GM18909 (cell line): ENCODE measurements around the gene NTRK2.

ENCODE experiments used
- ATAC-seq: cut with Tn5 transposase; IDR thresholded peaks from one replicate; pipeline ENCODE4 v1.9.1; 2021; ENCODE audit warnings: mild to moderate bottlenecking; ENCODE audit not compliant: unreplicated experiment, poor library complexity

The NTRK2 gene

GRCh38 chr9:84723426-84723825 is 53.9 kb downstream of the NTRK2 start:
- no peak for ATAC-seq

- no peak for ATAC-seq
These were observed 62.2 kb downstream of the NTRK2 start for GRCh38 chr9:84731696-84732095.

DNA sequence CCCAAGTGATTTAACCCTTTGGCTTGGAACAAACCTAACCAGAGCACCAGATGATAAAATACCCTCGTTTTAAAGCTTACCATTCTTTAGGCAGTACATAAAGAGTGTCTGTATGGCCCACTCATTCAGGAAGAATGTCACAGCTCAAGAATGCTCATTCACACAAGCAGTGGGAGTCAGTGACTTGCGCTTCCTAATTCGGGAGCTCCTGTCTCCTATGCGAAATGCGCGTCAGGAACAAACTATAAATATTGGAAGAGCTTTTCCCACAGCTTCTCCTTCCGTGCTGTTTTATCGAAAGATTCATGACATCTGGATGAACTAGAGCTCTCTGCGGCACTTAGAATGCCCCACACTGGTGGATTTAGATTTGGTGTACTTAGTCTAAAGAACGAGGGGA is 66.6 kb downstream of the NTRK2 start:
- no peak for ATAC-seq

DNA sequence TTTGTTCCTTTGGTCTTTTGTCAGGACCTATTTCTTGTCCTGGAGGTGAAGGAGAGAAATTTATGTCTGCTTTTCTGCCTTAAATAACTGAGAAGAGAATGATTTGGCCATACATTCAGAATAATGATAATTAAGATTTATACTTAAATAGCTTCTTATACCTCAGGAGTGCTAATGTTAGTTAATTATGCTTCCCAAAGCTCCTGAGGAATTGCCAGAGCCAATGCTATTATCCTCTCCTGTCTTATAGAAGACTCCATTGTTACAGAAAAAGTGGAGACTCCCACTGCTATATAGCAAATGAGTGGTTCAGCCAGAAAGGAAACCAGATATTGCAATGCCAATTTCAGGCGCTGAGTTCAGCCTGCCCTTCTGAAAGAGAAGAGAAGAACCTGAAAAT is 67.0 kb downstream of the NTRK2 start:
- no peak for ATAC-seq

GRCh38 chr9:84738353-84738752 is 68.8 kb downstream of the NTRK2 start:
- ATAC-seq = no peak

DNA sequence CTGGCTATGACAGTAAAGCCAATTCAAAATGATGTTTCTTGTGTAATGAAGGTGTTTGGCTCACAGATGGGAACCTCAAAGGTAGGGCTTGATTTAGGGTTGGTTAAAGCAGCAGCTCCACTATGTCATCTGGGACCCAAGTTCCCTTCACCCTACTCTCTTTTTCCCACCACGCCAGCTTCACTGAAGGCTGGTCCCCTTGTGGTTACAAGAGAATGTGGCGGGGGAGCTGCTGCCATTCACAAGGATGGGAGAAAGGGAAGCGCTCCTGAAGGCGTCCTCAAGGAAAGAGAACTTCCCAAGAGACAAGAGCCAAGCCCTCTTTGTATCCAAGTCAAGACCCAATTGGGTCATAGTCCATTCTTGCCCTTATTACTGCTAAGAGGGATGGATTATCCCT is 72.7 kb downstream of the NTRK2 start:
- no peak for ATAC-seq

- ATAC-seq = no peak
These were observed 74.7 kb downstream of the NTRK2 start for GRCh38 chr9:84744195-84744594.

GRCh38 chr9:84744726-84745125 is 75.2 kb downstream of the NTRK2 start:
- no peak for ATAC-seq

DNA sequence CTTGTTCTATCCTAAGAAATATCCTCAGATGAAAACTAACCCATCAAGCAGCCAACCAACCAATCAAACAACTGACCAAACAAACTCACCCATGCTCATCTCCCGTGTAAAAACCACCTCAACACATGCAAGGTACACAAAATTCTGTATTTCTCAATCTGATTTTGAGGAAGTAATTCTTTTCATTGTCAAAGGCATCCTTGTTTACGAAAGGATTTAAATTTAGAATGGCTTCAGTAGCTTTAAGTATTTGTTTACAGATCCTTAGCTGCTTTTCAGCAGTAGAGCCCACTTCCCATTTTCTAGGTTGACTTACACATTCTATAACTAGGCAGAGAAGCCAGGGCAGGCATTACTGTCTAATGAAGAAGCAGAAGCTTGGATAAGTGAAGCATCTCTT is 78.6 kb downstream of the NTRK2 start:
- peak; percentile 49 for ATAC-seq

GRCh38 chr9:84750152-84750865 is 80.8 kb downstream of the NTRK2 start:
- no peak for ATAC-seq

GRCh38 chr9:84751921-84752320 is 82.4 kb downstream of the NTRK2 start:
- no peak for ATAC-seq

DNA sequence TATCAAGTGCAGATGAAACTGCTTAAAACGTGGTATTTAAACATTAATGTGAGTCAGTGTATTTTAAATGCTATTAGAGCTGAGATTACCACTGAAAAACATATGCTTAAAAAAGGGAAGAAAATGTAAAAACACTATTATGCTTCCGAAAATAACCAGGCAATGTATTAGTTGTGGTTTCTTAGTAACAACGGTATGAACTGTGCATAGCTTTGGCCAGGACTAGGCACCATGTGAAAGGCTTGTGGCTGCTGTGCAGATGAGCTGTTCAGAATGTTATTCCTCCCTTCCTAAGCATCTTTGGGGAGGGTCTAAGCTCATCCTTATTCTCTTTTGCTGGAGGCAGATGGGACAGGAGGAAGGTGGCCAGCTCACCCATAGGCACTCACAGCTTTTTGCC is 84.9 kb downstream of the NTRK2 start:
- ATAC-seq = no peak

- no peak for ATAC-seq
These were observed 85.4 kb downstream of the NTRK2 start for GRCh38 chr9:84754881-84755280.

DNA sequence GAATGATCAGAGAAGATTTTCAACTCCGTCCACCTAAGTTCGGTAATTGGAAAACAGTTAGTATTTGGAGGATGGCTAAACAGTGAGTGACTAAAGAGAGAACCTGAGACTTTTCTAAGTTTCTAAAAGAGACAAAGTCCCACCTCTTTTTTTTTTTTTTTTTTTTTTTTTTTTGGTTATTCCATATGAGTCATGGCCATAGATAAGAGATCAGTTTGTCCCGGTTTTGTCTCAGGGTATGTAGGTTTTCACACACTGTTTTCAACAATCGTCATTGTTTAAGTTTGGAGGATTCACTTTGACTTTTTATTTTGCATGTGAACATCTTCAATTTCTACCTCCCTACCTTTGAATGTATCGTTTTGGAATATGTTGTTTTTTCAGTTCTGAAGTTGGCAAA is 85.9 kb downstream of the NTRK2 start:
- no peak for ATAC-seq

DNA sequence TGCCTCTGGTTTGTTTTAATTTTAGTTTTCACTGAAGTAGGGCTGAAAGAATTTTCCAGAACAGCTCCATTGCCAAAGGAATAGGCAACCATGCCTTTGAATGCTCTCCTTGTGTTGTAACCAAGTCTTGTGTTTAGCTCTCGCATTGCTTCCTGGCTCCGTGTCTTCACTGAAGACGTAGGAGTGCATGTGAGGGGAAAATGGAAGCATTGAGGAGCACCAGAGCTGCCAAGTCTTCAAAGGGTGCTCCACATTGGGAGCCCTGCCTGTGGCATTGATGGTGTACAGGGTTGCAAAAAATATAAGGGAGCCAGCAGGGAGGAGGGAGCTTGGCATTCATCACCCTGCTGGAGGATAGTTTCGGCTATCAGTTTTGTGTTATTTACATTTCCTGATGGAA is 86.6 kb downstream of the NTRK2 start:
- ATAC-seq = no peak

DNA sequence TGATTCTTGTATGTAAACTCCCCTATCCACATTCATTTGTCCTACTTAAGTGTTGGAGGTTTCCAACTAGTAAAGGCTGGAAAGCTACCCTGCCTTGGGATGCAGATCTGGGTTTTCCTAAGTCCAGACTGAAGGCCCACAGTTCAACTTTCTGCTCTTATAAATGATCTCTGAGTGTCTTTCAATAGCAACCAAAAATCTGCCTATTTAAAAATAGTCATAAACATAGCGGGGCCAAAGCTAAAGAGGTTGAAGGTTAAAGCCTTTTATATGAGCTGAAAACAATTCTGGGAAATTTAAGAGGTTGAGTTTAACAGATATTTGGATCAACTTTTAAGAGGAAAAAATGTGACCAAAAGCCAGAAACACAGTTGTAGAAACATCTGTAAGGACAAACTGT is 87.2 kb downstream of the NTRK2 start:
- ATAC-seq = no peak

DNA sequence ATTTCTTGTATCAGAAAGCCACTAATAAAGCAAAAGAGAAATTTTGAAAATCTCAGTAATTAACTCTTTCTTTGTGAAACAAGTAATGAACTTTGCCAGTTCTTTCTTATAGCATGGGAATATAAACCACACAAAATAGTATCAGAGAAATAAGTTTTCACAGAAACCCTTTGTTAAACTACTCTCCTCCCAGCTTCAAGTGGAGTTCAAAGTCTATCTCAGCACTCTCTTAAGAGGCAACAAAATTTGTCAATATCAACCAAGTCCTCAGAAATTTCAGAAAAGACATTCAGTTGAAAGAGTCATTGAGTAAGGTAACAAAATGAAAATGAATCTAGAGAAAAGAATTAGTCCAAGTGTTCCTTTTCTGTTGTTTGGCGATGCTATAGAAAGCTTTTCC is 89.3 kb downstream of the NTRK2 start:
- peak; percentile 4 for ATAC-seq

- ATAC-seq = peak; percentile 76
These were observed 89.8 kb downstream of the NTRK2 start for GRCh38 chr9:84759300-84759750.

DNA sequence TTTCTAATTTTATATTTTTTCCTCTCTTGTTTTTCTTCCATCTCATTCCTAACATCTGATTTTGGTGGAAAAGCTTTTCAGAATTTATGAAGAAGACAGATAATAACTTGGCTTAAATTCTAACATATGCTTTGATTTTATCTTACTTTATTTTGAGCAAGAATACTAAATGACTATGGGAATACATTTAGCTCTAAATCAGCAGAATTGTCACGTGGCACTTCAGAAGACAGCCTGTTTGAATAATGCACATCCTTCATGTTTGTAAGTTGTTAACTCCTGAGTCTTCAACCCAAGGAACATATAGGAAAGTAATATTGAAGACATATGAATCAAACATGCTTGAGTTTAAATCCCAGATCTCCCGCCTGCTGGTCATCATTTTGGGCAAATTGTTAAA is 90.3 kb downstream of the NTRK2 start:
- ATAC-seq = no peak

- ATAC-seq = peak; percentile 58
These were observed 91.7 kb downstream of the NTRK2 start for GRCh38 chr9:84761137-84761808.

DNA sequence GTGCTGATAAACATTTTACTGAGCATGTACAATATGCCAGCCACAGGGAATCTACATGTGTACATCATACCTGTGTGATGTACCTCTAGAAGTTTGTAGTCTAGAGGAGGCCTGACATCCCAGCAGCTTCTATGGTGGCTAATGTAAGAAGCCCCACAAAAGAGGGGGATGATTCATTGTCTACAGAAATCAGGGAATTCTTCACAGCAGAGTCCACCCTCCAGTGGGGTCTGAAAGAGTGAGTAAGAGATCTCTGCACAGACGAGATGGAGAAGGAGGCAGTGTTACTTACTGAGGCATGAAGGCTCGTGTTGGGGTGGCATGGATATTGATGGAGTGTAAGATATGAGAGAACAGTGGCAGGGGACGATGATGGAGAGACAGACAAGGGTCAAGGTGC is 103.0 kb downstream of the NTRK2 start:
- ATAC-seq = no peak

GRCh38 chr9:84773022-84773421 is 103.5 kb downstream of the NTRK2 start:
- ATAC-seq = no peak
